ENCODE measurements around the gene IPPK.

IPPK gene

GRCh38 chr9:92657296-92658094, 12.4 kb downstream of the IPPK start:
- DNase-seq (ENCODE audit: low read depth in 3 of 3, low spot score in 1 of 3), result no peak

- no peak for DNase-seq (ENCODE audit: low read depth in 3 of 3, low spot score in 1 of 3)
These were observed 13.4 kb downstream of the IPPK start for GRCh38 chr9:92656537-92656925.

GRCh38 chr9:92655896-92656536, 13.9 kb downstream of the IPPK start:
- DNase-seq (ENCODE audit: low read depth in 3 of 3, low spot score in 1 of 3), result no peak

GRCh38 chr9:92655366-92655765, 14.6 kb downstream of the IPPK start:
- DNase-seq (ENCODE audit: low read depth in 3 of 3, low spot score in 1 of 3), result no peak

GRCh38 chr9:92654481-92655301, 15.2 kb downstream of the IPPK start:
- no peak for DNase-seq (ENCODE audit: low read depth in 3 of 3, low spot score in 1 of 3)

GRCh38 chr9:92652461-92652860, 17.5 kb downstream of the IPPK start:
- DNase-seq (ENCODE audit: low read depth in 3 of 3, low spot score in 1 of 3), result no peak

GRCh38 chr9:92650839-92651621, 18.9 kb downstream of the IPPK start:
- DNase-seq (ENCODE audit: low read depth in 3 of 3, low spot score in 1 of 3), result no peak

GRCh38 chr9:92650296-92650695, 19.6 kb downstream of the IPPK start:
- DNase-seq (ENCODE audit: low read depth in 3 of 3, low spot score in 1 of 3), result no peak

GRCh38 chr9:92649007-92649406, 20.9 kb downstream of the IPPK start:
- DNase-seq (ENCODE audit: low read depth in 3 of 3, low spot score in 1 of 3), result no peak

GRCh38 chr9:92648474-92648971, 21.4 kb downstream of the IPPK start:
- no peak for DNase-seq (ENCODE audit: low read depth in 3 of 3, low spot score in 1 of 3)

GRCh38 chr9:92647671-92648473, 22.1 kb downstream of the IPPK start:
- no peak for DNase-seq (ENCODE audit: low read depth in 3 of 3, low spot score in 1 of 3)

GRCh38 chr9:92645041-92645440, 24.9 kb downstream of the IPPK start:
- no peak for DNase-seq (ENCODE audit: low read depth in 3 of 3, low spot score in 1 of 3)

- DNase-seq (ENCODE audit: low read depth in 3 of 3, low spot score in 1 of 3), result no peak
These were observed 25.7 kb downstream of the IPPK start for GRCh38 chr9:92644278-92644677.

- no peak for DNase-seq (ENCODE audit: low read depth in 3 of 3, low spot score in 1 of 3)
These were observed 27.4 kb downstream of the IPPK start for GRCh38 chr9:92642564-92642963.

GRCh38 chr9:92642041-92642451, 27.9 kb downstream of the IPPK start:
- DNase-seq (ENCODE audit: low read depth in 3 of 3, low spot score in 1 of 3), result no peak

- DNase-seq (ENCODE audit: low read depth in 3 of 3, low spot score in 1 of 3), result no peak
These were observed 28.7 kb downstream of the IPPK start for GRCh38 chr9:92641092-92641809.

GRCh38 chr9:92640398-92641091, 29.4 kb downstream of the IPPK start:
- no peak for DNase-seq (ENCODE audit: low read depth in 3 of 3, low spot score in 1 of 3)

- DNase-seq (ENCODE audit: low read depth in 3 of 3, low spot score in 1 of 3), result no peak
These were observed 30.1 kb downstream of the IPPK start for GRCh38 chr9:92639791-92640271.

GRCh38 chr9:92639124-92639523, 30.8 kb downstream of the IPPK start:
- no peak for DNase-seq (ENCODE audit: low read depth in 3 of 3, low spot score in 1 of 3)

Data from stimulated activated CD4-positive, alpha-beta T cell treated with anti-CD3 and anti-CD28 coated beads, TNF-alpha, amount 100 ng/mL, for 1 hour (primary cell).